ENCODE measurements around the gene DECR2. TPM values are rescaled to one million over a fixed set of nuclear protein-coding genes. Genes with fewer than 3 reads are reported as not detected.
A peak's percentile ranks its signal among the peaks of the same experiment; 100 is the strongest.
"Not testable (repeated sequence)": the region's sequence is repeated elsewhere in the genome, so short reads cannot be mapped to it uniquely, and the experiment has no call there.

DECR2 gene
- total RNA-seq, 2 donors from 2014 or later: 4.5 to 28.6 TPM

GRCh38 chr16:379183-379960 lies 22.3 kb upstream of the DECR2 start:
- no peaks in the 10 kb centered on the region for H3K9me3 Mint-ChIP-seq
- ATAC-seq (no peak), DNase-seq (ENCODE audit: low spot score) (no peak)
- H3K27ac Mint-ChIP-seq: no peak overlapping the region
- H3K4me3 Mint-ChIP-seq: no peak overlapping the region
- H3K4me1 Mint-ChIP-seq (ENCODE audit: low read depth in 2 of 2): peaks cover 12 to 14% of the 10 kb centered on the region in 2 donors
- peaks cover 0 to 4% of the 10 kb centered on the region in 2 donors for H3K27me3 Mint-ChIP-seq
- no peaks in the 10 kb centered on the region for H3K36me3 Mint-ChIP-seq

DNA sequence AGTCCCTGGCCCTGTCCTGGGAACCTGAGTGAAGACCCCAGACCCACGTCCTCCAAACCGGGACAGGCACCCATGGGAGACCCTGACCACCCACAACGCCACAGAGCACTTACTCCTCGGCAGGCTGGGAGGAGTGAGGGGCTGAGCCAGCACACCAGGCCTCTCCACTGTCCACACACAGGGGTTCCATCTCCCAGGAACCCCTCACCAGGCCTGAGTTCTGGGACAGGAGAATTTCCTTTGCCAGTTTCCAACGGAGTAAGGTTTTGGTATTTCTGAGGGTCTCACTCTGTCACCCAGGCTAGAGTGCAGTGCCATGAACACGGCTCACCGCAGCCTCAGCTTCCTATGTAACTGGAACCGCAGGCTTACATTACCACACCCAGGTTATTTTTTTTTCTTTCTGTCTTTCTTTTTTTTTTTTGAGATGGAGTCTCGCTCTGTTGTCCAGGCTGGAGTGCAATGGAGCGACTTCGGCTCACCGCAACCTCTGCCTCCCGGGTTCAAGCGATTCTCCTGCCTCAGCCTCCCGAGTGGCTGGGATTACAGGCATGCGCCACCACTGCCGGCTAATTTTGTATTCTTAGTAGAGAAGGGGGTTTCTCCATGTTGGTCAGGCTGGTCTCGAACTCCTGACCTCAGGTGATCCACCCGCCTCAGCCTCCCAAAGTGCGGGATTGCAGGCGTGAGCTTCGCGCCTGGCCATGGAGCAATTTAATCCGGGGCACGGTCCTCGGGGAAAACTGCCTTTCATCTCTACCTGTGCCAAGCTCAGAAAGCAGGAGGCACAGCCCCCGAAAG lies 21.5 kb upstream of the DECR2 start:
- Mint-ChIP-seq H3K4me3 (peak overlapping the region; percentile 47), H3K27ac (no peak overlapping the region), H3K27me3 (peaks cover 0 to 4% of the 10 kb centered on the region in 2 donors), H3K4me1 (ENCODE audit: low read depth in 2 of 2) (peaks cover 12 to 14% of the 10 kb centered on the region in 2 donors), H3K36me3 (no peaks in the 10 kb centered on the region), H3K9me3 (no peaks in the 10 kb centered on the region)
- DNase-seq (ENCODE audit: low spot score) (no peak), ATAC-seq (no peak)

GRCh38 chr16:380762-381011 lies 21.0 kb upstream of the DECR2 start:
- peaks cover 0 to 4% of the 10 kb centered on the region in 2 donors for H3K27me3 Mint-ChIP-seq
- H3K4me1 Mint-ChIP-seq (ENCODE audit: low read depth in 2 of 2): peaks cover 12 to 14% of the 10 kb centered on the region in 2 donors
- H3K36me3 Mint-ChIP-seq: no peaks in the 10 kb centered on the region
- ATAC-seq (no peak), DNase-seq (ENCODE audit: low spot score) (no peak)
- no peaks in the 10 kb centered on the region for H3K9me3 Mint-ChIP-seq
- H3K27ac Mint-ChIP-seq: no peak overlapping the region
- H3K4me3 Mint-ChIP-seq: peak overlapping the region; percentile 47

GRCh38 chr16:381012-381788 lies 20.5 kb upstream of the DECR2 start:
- Mint-ChIP-seq H3K9me3 (no peaks in the 10 kb centered on the region), H3K27ac (no peak overlapping the region), H3K4me1 (ENCODE audit: low read depth in 2 of 2) (peaks cover 12 to 14% of the 10 kb centered on the region in 2 donors), H3K27me3 (peaks cover 0 to 4% of the 10 kb centered on the region in 2 donors), H3K4me3 (peak overlapping the region; percentile 47), H3K36me3 (no peaks in the 10 kb centered on the region)
- DNase-seq (ENCODE audit: low spot score) (no peak), ATAC-seq (peak; percentile 1 to 55)

- Mint-ChIP-seq H3K27ac (peak within 1 kb of the TSS; percentile 58 to 81), H3K4me3 (peak within 1 kb of the TSS; percentile 71), H3K4me1 (ENCODE audit: low read depth in 2 of 2) (peaks cover 12 to 14% of the 10 kb centered on the region in 2 donors), H3K36me3 (no peaks in the 10 kb centered on the region), H3K9me3 (no peaks in the 10 kb centered on the region), H3K27me3 (peaks cover 0 to 4% of the 10 kb centered on the region in 2 donors)
- ATAC-seq (peak; percentile 89 to 93), DNase-seq (ENCODE audit: low spot score) (peak; percentile 84)
Measured at GRCh38 chr16:381789-382717, 19.6 kb upstream of the DECR2 start, which contains the start of gene PGAP6. Gene PGAP6, minus strand, starts transcription at chr16:381978. Its CDS starts 157 bp downstream, at chr16:381821.

GRCh38 chr16:383326-384051 lies 18.2 kb upstream of the DECR2 start:
- Mint-ChIP-seq H3K27me3 (peaks cover 0 to 4% of the 10 kb centered on the region in 2 donors), H3K36me3 (no peaks in the 10 kb centered on the region), H3K9me3 (no peaks in the 10 kb centered on the region), H3K4me3 (peak overlapping the region; percentile 71), H3K27ac (peak overlapping the region; percentile 58 to 81), H3K4me1 (ENCODE audit: low read depth in 2 of 2) (peaks cover 12 to 14% of the 10 kb centered on the region in 2 donors)
- ATAC-seq: peak in 1 of 2 donors; percentile 44
- DNase-seq (ENCODE audit: low spot score): no peak

DNA sequence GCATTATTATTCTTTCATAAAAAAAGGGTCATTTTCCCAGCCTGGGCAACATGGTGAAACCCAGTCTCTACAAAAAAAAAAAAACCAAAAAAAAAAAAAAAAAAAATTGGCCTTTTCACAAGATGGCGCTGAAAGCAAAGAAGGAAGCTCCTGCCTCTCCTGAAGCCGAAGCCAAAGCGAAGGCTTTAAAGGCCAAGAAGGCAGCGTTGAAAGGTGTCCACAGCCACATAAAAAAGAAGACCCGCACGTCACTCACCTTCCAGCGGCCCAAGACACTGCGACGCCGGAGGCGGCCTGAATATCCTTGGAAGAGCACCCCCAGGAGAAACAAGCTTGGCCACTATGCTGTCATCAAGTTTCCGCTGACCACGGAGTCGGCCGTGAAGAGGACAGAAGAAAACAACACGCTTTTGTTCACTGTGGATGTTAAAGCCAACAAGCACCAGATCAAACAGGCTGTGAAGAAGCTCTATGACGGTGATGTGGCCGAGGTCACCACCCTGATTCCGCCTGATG lies 15.0 kb upstream of the DECR2 start:
- Mint-ChIP-seq H3K27me3 (peaks cover 0 to 4% of the 10 kb centered on the region in 2 donors), H3K36me3 (no peaks in the 10 kb centered on the region), H3K4me1 (ENCODE audit: low read depth in 2 of 2) (peaks cover 9 to 11% of the 10 kb centered on the region in 2 donors), H3K27ac (no peak overlapping the region), H3K9me3 (no peaks in the 10 kb centered on the region), H3K4me3 (no peak overlapping the region)
- no peak for DNase-seq (ENCODE audit: low spot score)
- ATAC-seq: no peak

- DNase-seq (ENCODE audit: low spot score); ATAC-seq; H3K4me3 Mint-ChIP-seq; H3K27ac Mint-ChIP-seq; H3K9me3 Mint-ChIP-seq; H3K36me3 Mint-ChIP-seq; H3K27me3 Mint-ChIP-seq: not testable (repeated sequence)
- H3K4me1 Mint-ChIP-seq (ENCODE audit: low read depth in 2 of 2): peaks cover 19 to 24% of the 10 kb centered on the region in 2 donors
Measured at GRCh38 chr16:387761-388666, 13.7 kb upstream of the DECR2 start.

DNA sequence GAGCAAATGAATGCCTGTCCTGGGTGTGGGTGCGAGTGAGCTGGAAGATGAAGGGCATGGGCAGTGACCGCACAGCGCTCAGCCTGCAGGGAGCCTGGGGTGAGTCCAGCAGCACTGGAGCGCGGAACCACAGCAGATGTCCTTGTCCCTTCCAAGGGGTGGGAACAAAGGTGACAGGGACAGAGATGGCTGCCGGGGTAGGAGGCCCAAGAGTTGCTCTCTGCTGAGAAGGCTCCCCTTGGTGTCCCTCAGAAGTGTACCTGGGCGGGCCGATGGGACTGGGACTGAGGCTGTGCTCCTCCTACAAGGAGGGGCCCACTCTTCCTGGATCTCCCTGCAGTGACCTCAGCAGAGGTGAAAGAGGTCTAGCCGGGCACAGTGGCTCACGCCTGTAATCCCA lies 12.3 kb upstream of the DECR2 start:
- H3K4me3 Mint-ChIP-seq: no peak overlapping the region
- no peak overlapping the region for H3K27ac Mint-ChIP-seq
- ATAC-seq (no peak), DNase-seq (ENCODE audit: low spot score) (no peak)
- H3K9me3 Mint-ChIP-seq: no peaks in the 10 kb centered on the region
- peaks cover 14 to 18% of the 10 kb centered on the region in 2 donors for H3K4me1 Mint-ChIP-seq (ENCODE audit: low read depth in 2 of 2)
- no peaks in the 10 kb centered on the region for H3K36me3 Mint-ChIP-seq
- no peaks in the 10 kb centered on the region for H3K27me3 Mint-ChIP-seq

GRCh38 chr16:391885-392335 lies 9.8 kb upstream of the DECR2 start:
- no peaks in the 10 kb centered on the region for H3K36me3 Mint-ChIP-seq
- ATAC-seq: peak; percentile 95 to 97
- peak; percentile 93 for DNase-seq (ENCODE audit: low spot score)
- H3K4me3 Mint-ChIP-seq: peak overlapping the region; percentile 61
- peaks cover 20 to 22% of the 10 kb centered on the region in 2 donors for H3K4me1 Mint-ChIP-seq (ENCODE audit: low read depth in 2 of 2)
- peak overlapping the region; percentile 73 to 80 for H3K27ac Mint-ChIP-seq
- H3K9me3 Mint-ChIP-seq: no peaks in the 10 kb centered on the region
- H3K27me3 Mint-ChIP-seq: peaks cover 0 to 3% of the 10 kb centered on the region in 2 donors

DNA sequence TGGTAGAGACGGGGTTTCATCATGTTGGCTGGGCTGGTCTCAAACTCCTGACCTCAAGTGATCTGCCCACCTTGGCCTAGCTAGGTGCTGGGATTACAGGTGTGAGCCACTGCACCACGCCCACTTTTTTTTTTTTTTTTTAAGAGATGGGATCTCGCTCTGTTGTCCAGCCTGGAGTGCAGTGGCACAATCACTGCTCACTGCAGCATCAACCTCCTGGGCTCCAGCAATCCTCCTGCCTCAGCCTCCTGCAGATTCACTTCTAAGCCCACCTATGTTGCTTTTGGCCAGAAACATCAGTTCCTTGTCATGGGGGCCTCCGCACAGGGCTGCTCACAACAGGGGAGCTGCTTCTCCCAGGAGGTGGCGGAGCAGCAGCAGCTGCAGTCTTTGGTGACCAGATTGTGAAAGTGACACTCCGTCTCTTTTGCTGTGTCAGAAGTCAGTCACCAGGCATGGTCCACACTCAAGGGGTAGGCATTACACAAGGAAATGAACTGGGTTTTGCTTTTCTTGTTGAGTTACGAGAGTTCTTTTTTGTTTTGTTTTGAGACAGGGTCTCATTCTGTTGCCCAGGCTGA lies 9.1 kb upstream of the DECR2 start:
- Mint-ChIP-seq H3K9me3 (no peaks in the 10 kb centered on the region), H3K4me3 (peak overlapping the region; percentile 61), H3K36me3 (no peaks in the 10 kb centered on the region), H3K27ac (peak overlapping the region; percentile 73 to 80), H3K4me1 (ENCODE audit: low read depth in 2 of 2) (peaks cover 20 to 22% of the 10 kb centered on the region in 2 donors), H3K27me3 (peaks cover 0 to 3% of the 10 kb centered on the region in 2 donors)
- DNase-seq (ENCODE audit: low spot score) (no peak), ATAC-seq (peak; percentile 76 to 78)

Measured in natural killer cell treated with Interleukin-12 subunit alpha and Interleukin-12 subunit beta and Interleukin-15 and Interleukin-18, amount 100 ng/mL, for 72 hours (primary cell).